ENCODE data around the gene TIE1. TPM values are rescaled to one million over a fixed set of nuclear protein-coding genes. Genes with fewer than 3 reads are reported as not detected.

TIE1 gene
- total RNA-seq, 1 experiment from 2014 or later, result not detected

- intact Hi-C loops (cut with micrococcal nuclease; ENCODE audit: unreplicated experiment), result no loop called here
- POLR2A ChIA-PET (ENCODE audit: low non-redundant PET), result no interaction called here
- DNase-seq (ENCODE audit: low spot score), result no peak
These were observed 16.7 kb upstream of the TIE1 start for GRCh38 chr1:43284065-43284464.

GRCh38 chr1:43284546-43285110 is 16.2 kb upstream of the TIE1 start:
- CTCF ChIA-PET, result no interaction called here
- no peaks in the 10 kb centered on the region for H3K9me3 ChIP-seq (ENCODE audit: low read depth, low read length, poor library complexity, severe bottlenecking)
- intact Hi-C loops (cut with micrococcal nuclease; ENCODE audit: unreplicated experiment), result no loop called here
- no peaks in the 10 kb centered on the region for H3K36me3 ChIP-seq (ENCODE audit: insufficient read depth, low read length, poor library complexity, severe bottlenecking)
- H3K27me3 ChIP-seq (replicated peaks; ENCODE audit: insufficient read depth, low read depth, low read length, poor library complexity), result no peaks in the 10 kb centered on the region
- no peak overlapping the region for H3K4me3 ChIP-seq (ENCODE audit: low read depth, low read length, poor library complexity, severe bottlenecking)
- no peak overlapping the region for H3K27ac ChIP-seq (ENCODE audit: low read depth, low read length, poor library complexity, severe bottlenecking)
- POLR2A ChIA-PET (ENCODE audit: low non-redundant PET), result no interaction called here
- TF ChIP-seq EZH2 (IDR thresholded peaks at IDR 0.05; ENCODE audit: borderline replicate concordance, low read depth, low read length, poor library complexity, severe bottlenecking) (no peak), CTCF (conservative IDR thresholded peaks at IDR 0.05; ENCODE audit: low read depth, low read length) (no peak)
- DNase-seq (ENCODE audit: low spot score), result no peak
- BruUV-seq (replicated peaks), result no TSS peak
- no peaks in the 10 kb centered on the region for H3K4me1 ChIP-seq (ENCODE audit: insufficient read depth, low read length, poor library complexity, severe bottlenecking)

More at GRCh38 chr1:43284065-43284464, 16.7 kb upstream of the TIE1 start:
- H3K27me3 ChIP-seq (replicated peaks; ENCODE audit: insufficient read depth, low read depth, low read length, poor library complexity), result no peaks in the 10 kb centered on the region
- H3K27ac ChIP-seq (ENCODE audit: low read depth, low read length, poor library complexity, severe bottlenecking), result no peak overlapping the region
- H3K36me3 ChIP-seq (ENCODE audit: insufficient read depth, low read length, poor library complexity, severe bottlenecking), result no peaks in the 10 kb centered on the region
- H3K9me3 ChIP-seq (ENCODE audit: low read depth, low read length, poor library complexity, severe bottlenecking), result no peaks in the 10 kb centered on the region
- no peak overlapping the region for H3K4me3 ChIP-seq (ENCODE audit: low read depth, low read length, poor library complexity, severe bottlenecking)
- CTCF ChIA-PET, result no interaction called here
- no peaks in the 10 kb centered on the region for H3K4me1 ChIP-seq (ENCODE audit: insufficient read depth, low read length, poor library complexity, severe bottlenecking)
- no TSS peak for BruUV-seq (replicated peaks)
- no peak for TF ChIP-seq EZH2 (IDR thresholded peaks at IDR 0.05; ENCODE audit: borderline replicate concordance, low read depth, low read length, poor library complexity, severe bottlenecking)
- TF ChIP-seq CTCF (conservative IDR thresholded peaks at IDR 0.05; ENCODE audit: low read depth, low read length), result no peak

GRCh38 chr1:43285269-43285990 is 15.4 kb upstream of the TIE1 start, which contains the start of gene C1orf210:
TSS of gene C1orf210 (minus strand) at chr1:43285581. CDS start at chr1:43283270, 2,311 bp downstream.
- BruUV-seq (replicated peaks), result no TSS peak
- Histone ChIP-seq H3K9me3 (ENCODE audit: low read depth, low read length, poor library complexity, severe bottlenecking) (no peaks in the 10 kb centered on the region), H3K27me3 (replicated peaks; ENCODE audit: insufficient read depth, low read depth, low read length, poor library complexity) (no peaks in the 10 kb centered on the region), H3K27ac (ENCODE audit: low read depth, low read length, poor library complexity, severe bottlenecking) (no peak within 1 kb of the TSS), H3K4me1 (ENCODE audit: insufficient read depth, low read length, poor library complexity, severe bottlenecking) (no peaks in the 10 kb centered on the region), H3K36me3 (ENCODE audit: insufficient read depth, low read length, poor library complexity, severe bottlenecking) (no peaks in the 10 kb centered on the region), H3K4me3 (ENCODE audit: low read depth, low read length, poor library complexity, severe bottlenecking) (no peak within 1 kb of the TSS)
- no peak for TF ChIP-seq EZH2 (IDR thresholded peaks at IDR 0.05; ENCODE audit: borderline replicate concordance, low read depth, low read length, poor library complexity, severe bottlenecking)
- no peak for TF ChIP-seq CTCF (conservative IDR thresholded peaks at IDR 0.05; ENCODE audit: low read depth, low read length)
- intact Hi-C loops (cut with micrococcal nuclease; ENCODE audit: unreplicated experiment), result no loop called here
- ChIA-PET CTCF (no interaction called here), POLR2A (ENCODE audit: low non-redundant PET) (no interaction called here)
- no peak for DNase-seq (ENCODE audit: low spot score)
